GM12891 (cell line): Measurements from ENCODE around the gene HIP1.

ENCODE experiments used
- POLR2A ChIP-seq: IDR thresholded peaks from 2 replicates; pipeline ENCODE4 v1.6.1; 2011; ENCODE audit warnings: low read depth, low read length, control low read depth
- POLR2AphosphoS5 ChIP-seq: IDR thresholded peaks from 2 replicates; pipeline ENCODE4 v1.6.1; 2011; ENCODE audit warnings: low read depth, low read length, control low read depth
- POU2F2 ChIP-seq: IDR thresholded peaks from 2 replicates; pipeline ENCODE4 v1.6.1; 2011; ENCODE audit warnings: low read depth, mild to moderate bottlenecking, control low read depth, low read length, moderate library complexity
- SPI1 ChIP-seq: IDR thresholded peaks from 2 replicates; pipeline ENCODE4 v1.6.1; 2011; ENCODE audit warnings: low read depth, low read length, control low read depth
- TAF1 ChIP-seq: IDR thresholded peaks from 2 replicates; pipeline ENCODE4 v1.6.1; 2011; ENCODE audit warnings: low read depth, low read length, control low read depth

GRCh38 chr7:75758491-75758890 lies 19.8 kb upstream of the HIP1 start:
- no peak for TF ChIP-seq POU2F2
- TF ChIP-seq POLR2A, result no peak
- TF ChIP-seq POLR2AphosphoS5, result no peak
- no peak for TF ChIP-seq SPI1
- no peak for TF ChIP-seq TAF1
